Thoracic aorta (tissue), 2 donors: ENCODE measurements around the gene CELF2. TPM values are rescaled to one million over a fixed set of nuclear protein-coding genes. Genes with fewer than 3 reads are reported as not detected.

Experiments
- ATAC-seq: fragments of 150-250 bp; one replicate; pipeline ENCODE4 v1.8.0; 2017; ENCODE audit warnings: low read depth; ENCODE audit not compliant: insufficient number of reproducible peaks, low FRiP score
- DNase-seq: peaks from one replicate; pipeline ENCODE4 v3.0.0-alpha.2; 2020; ENCODE audit warnings: low spot score
- H3K27ac ChIP-seq, 2 donors: fragments of 200-600 bp; sonication (generic); 1 replicate in 1 of 2; 2 replicates in 1 of 2; pipeline ENCODE4 v1.5.1; 2016; ENCODE audit warnings: mild to moderate bottlenecking in 2 of 2, moderate library complexity in 2 of 2
- H3K27me3 ChIP-seq: fragments of 200-600 bp; sonication (generic); replicated peaks from 2 replicates; pipeline ENCODE4 v1.6.0; 2016; ENCODE audit warnings: mild to moderate bottlenecking; ENCODE audit not compliant: insufficient read depth
- H3K36me3 ChIP-seq: fragments of 200-600 bp; sonication (generic); one replicate; pipeline ENCODE4 v1.5.1; 2016
- H3K4me1 ChIP-seq, 2 donors: fragments of 200-600 bp; sonication (generic); 1 replicate in 1 of 2; 2 replicates in 1 of 2; pipeline versions ENCODE4 v1.5.1 to v1.6.0; 2016; ENCODE audit warnings: low read depth in 2 of 2, mild to moderate bottlenecking in 1 of 2; ENCODE audit not compliant: control insufficient read depth in 1 of 2
- H3K4me3 ChIP-seq: fragments of 200-600 bp; sonication (generic); 2 replicates; pipeline ENCODE4 v1.5.1; 2016; ENCODE audit warnings: mild to moderate bottlenecking
- H3K9me3 ChIP-seq: fragments of 200-600 bp; sonication (generic); 2 replicates; pipeline ENCODE4 v1.5.1; 2016
- CTCF ChIP-seq: fragments of 200-600 bp; sonication (generic); IDR thresholded peaks from one replicate; pipeline ENCODE4 v1.5.1; 2019; ENCODE audit warnings: antibody characterized with exemption
- total RNA-seq, 2 donors: library from RNA; depleted of rRNA; stranded (reverse); fragments of >200 nt; gene quantifications; one replicate each; pipeline versions ENCODE4 v1.1.0 to v1.2.3, GENCODE V29; 2016

CELF2 gene
- total RNA-seq, 2 donors from 2014 or later, result 69.0 to 73.5 TPM

GRCh38 chr10:11257440-11258090 is 239.9 kb downstream of the CELF2 start:
- TF ChIP-seq CTCF, result no peak
- Histone ChIP-seq H3K36me3 (peaks cover 5% of the 10 kb centered on the region), H3K4me3 (no peak overlapping the region), H3K9me3 (no peaks in the 10 kb centered on the region), H3K27ac (no peak overlapping the region), H3K4me1 (peaks cover 2 to 15% of the 10 kb centered on the region in 2 donors), H3K27me3 (no peaks in the 10 kb centered on the region)
- DNase-seq (no peak), ATAC-seq (no peak)

- Histone ChIP-seq H3K27me3 (no peaks in the 10 kb centered on the region), H3K9me3 (no peaks in the 10 kb centered on the region), H3K4me1 (peaks cover 2 to 18% of the 10 kb centered on the region in 2 donors), H3K27ac (no peak overlapping the region), H3K36me3 (peaks cover 5% of the 10 kb centered on the region), H3K4me3 (no peak overlapping the region)
- no peak for TF ChIP-seq CTCF
- no peak for DNase-seq
- no peak for ATAC-seq
Observed at GRCh38 chr10:11260170-11260569, 242.5 kb downstream of the CELF2 start.

- H3K9me3 ChIP-seq, result no peaks in the 10 kb centered on the region
- no peak for DNase-seq
- H3K4me3 ChIP-seq, result no peak overlapping the region
- peak overlapping the region; percentile 1 to 2 for H3K27ac ChIP-seq
- H3K36me3 ChIP-seq, result peaks cover 5% of the 10 kb centered on the region
- no peak for TF ChIP-seq CTCF
- H3K4me1 ChIP-seq, result peaks cover 2 to 18% of the 10 kb centered on the region in 2 donors
- no peaks in the 10 kb centered on the region for H3K27me3 ChIP-seq
- no peak for ATAC-seq
Observed at GRCh38 chr10:11261143-11261542, 243.5 kb downstream of the CELF2 start.

GRCh38 chr10:11261687-11262493 is 244.2 kb downstream of the CELF2 start:
- Histone ChIP-seq H3K36me3 (peaks cover 5% of the 10 kb centered on the region), H3K27me3 (no peaks in the 10 kb centered on the region), H3K4me3 (no peak overlapping the region), H3K9me3 (no peaks in the 10 kb centered on the region), H3K27ac (peak overlapping the region; percentile 1 to 2), H3K4me1 (peaks cover 2 to 18% of the 10 kb centered on the region in 2 donors)
- TF ChIP-seq CTCF, result no peak
- no peak for DNase-seq
- no peak for ATAC-seq

- Histone ChIP-seq H3K4me1 (peaks cover 2 to 18% of the 10 kb centered on the region in 2 donors), H3K9me3 (no peaks in the 10 kb centered on the region), H3K27me3 (no peaks in the 10 kb centered on the region), H3K4me3 (no peak overlapping the region), H3K36me3 (peaks cover 5% of the 10 kb centered on the region), H3K27ac (peak overlapping the region; percentile 1 to 2)
- TF ChIP-seq CTCF, result no peak
- DNase-seq, result no peak
- ATAC-seq, result no peak
Observed at GRCh38 chr10:11262494-11263345, 245.0 kb downstream of the CELF2 start.
